Skeletal muscle satellite cell (primary cell): ENCODE measurements around the gene ADAMTS13.

ENCODE experiments used
- H3K27me3 ChIP-seq: 2 replicates; pipeline ENCODE4 v1.7.0; 2013; ENCODE audit warnings: low read length; ENCODE audit not compliant: control insufficient read depth, insufficient read depth
- H3K36me3 ChIP-seq: 2 replicates; pipeline ENCODE4 v1.7.0; 2013; ENCODE audit warnings: mild to moderate bottlenecking, control low read depth, low read length; ENCODE audit not compliant: insufficient read depth
- H3K4me1 ChIP-seq: 2 replicates; pipeline ENCODE4 v1.7.0; 2013; ENCODE audit warnings: low read length; ENCODE audit not compliant: control insufficient read depth, insufficient read depth
- H3K4me2 ChIP-seq: 2 replicates; pipeline ENCODE4 v1.7.0; 2013; ENCODE audit warnings: mild to moderate bottlenecking, low read length
- H3K4me3 ChIP-seq: 2 replicates; pipeline ENCODE4 v1.7.0; 2013; ENCODE audit warnings: low read length
- H3K9ac ChIP-seq: 2 replicates; pipeline ENCODE4 v1.7.0; 2013; ENCODE audit warnings: mild to moderate bottlenecking, low read depth, low read length, moderate library complexity
- H3K9me3 ChIP-seq: replicated peaks from 2 replicates; pipeline ENCODE4 v1.7.0; 2013; ENCODE audit warnings: mild to moderate bottlenecking, control low read depth, low read length

ADAMTS13 gene

GRCh38 chr9:133394687-133395271, 27.4 kb upstream of the ADAMTS13 start:
- no peak overlapping the region for H3K4me3 ChIP-seq
- no peaks in the 10 kb centered on the region for H3K4me1 ChIP-seq
- no peak overlapping the region for H3K4me2 ChIP-seq
- no peaks in the 10 kb centered on the region for H3K36me3 ChIP-seq
- H3K9me3 ChIP-seq, result no peaks in the 10 kb centered on the region
- H3K27me3 ChIP-seq, result peaks cover 46% of the 10 kb centered on the region
- no peak overlapping the region for H3K9ac ChIP-seq

- no peaks in the 10 kb centered on the region for H3K9me3 ChIP-seq
- H3K4me1 ChIP-seq, result no peaks in the 10 kb centered on the region
- H3K27me3 ChIP-seq, result peaks cover 46% of the 10 kb centered on the region
- H3K4me2 ChIP-seq, result no peak overlapping the region
- H3K9ac ChIP-seq, result no peak overlapping the region
- H3K36me3 ChIP-seq, result no peaks in the 10 kb centered on the region
- no peak overlapping the region for H3K4me3 ChIP-seq
Measured at GRCh38 chr9:133396952-133397351, 25.2 kb upstream of the ADAMTS13 start.

- H3K9me3 ChIP-seq, result no peaks in the 10 kb centered on the region
- H3K27me3 ChIP-seq, result peaks cover 46% of the 10 kb centered on the region
- H3K4me1 ChIP-seq, result no peaks in the 10 kb centered on the region
- no peak overlapping the region for H3K4me2 ChIP-seq
- H3K9ac ChIP-seq, result no peak overlapping the region
- no peak overlapping the region for H3K4me3 ChIP-seq
- no peaks in the 10 kb centered on the region for H3K36me3 ChIP-seq
Measured at GRCh38 chr9:133397370-133397769, 24.8 kb upstream of the ADAMTS13 start.

GRCh38 chr9:133397895-133398294, 24.3 kb upstream of the ADAMTS13 start:
- no peak overlapping the region for H3K4me3 ChIP-seq
- H3K9ac ChIP-seq, result no peak overlapping the region
- no peaks in the 10 kb centered on the region for H3K36me3 ChIP-seq
- H3K4me2 ChIP-seq, result no peak overlapping the region
- no peaks in the 10 kb centered on the region for H3K4me1 ChIP-seq
- H3K27me3 ChIP-seq, result peaks cover 46% of the 10 kb centered on the region
- no peaks in the 10 kb centered on the region for H3K9me3 ChIP-seq

GRCh38 chr9:133400292-133400691, 21.9 kb upstream of the ADAMTS13 start:
- peaks cover 8% of the 10 kb centered on the region for H3K36me3 ChIP-seq
- H3K4me2 ChIP-seq, result no peak overlapping the region
- H3K9ac ChIP-seq, result no peak overlapping the region
- H3K4me3 ChIP-seq, result no peak overlapping the region
- H3K27me3 ChIP-seq, result peaks cover 30% of the 10 kb centered on the region
- H3K4me1 ChIP-seq, result no peaks in the 10 kb centered on the region
- no peaks in the 10 kb centered on the region for H3K9me3 ChIP-seq

- H3K4me2 ChIP-seq, result no peak overlapping the region
- H3K9me3 ChIP-seq, result no peaks in the 10 kb centered on the region
- peaks cover 21% of the 10 kb centered on the region for H3K36me3 ChIP-seq
- peaks cover 7% of the 10 kb centered on the region for H3K4me1 ChIP-seq
- H3K9ac ChIP-seq, result no peak overlapping the region
- peaks cover 19% of the 10 kb centered on the region for H3K27me3 ChIP-seq
- H3K4me3 ChIP-seq, result no peak overlapping the region
Measured at GRCh38 chr9:133401588-133401987, 20.6 kb upstream of the ADAMTS13 start.

GRCh38 chr9:133402689-133403088, 19.5 kb upstream of the ADAMTS13 start:
- no peaks in the 10 kb centered on the region for H3K9me3 ChIP-seq
- H3K4me2 ChIP-seq, result no peak overlapping the region
- H3K4me3 ChIP-seq, result no peak overlapping the region
- peaks cover 9% of the 10 kb centered on the region for H3K27me3 ChIP-seq
- no peak overlapping the region for H3K9ac ChIP-seq
- H3K36me3 ChIP-seq, result peaks cover 31% of the 10 kb centered on the region
- H3K4me1 ChIP-seq, result peaks cover 7% of the 10 kb centered on the region

- Histone ChIP-seq H3K4me1 (peaks cover 7% of the 10 kb centered on the region), H3K9ac (no peak overlapping the region), H3K9me3 (no peaks in the 10 kb centered on the region), H3K4me2 (no peak overlapping the region), H3K27me3 (no peaks in the 10 kb centered on the region), H3K4me3 (no peak overlapping the region), H3K36me3 (peaks cover 39% of the 10 kb centered on the region)
Measured at GRCh38 chr9:133403766-133404453, 18.3 kb upstream of the ADAMTS13 start.

GRCh38 chr9:133404454-133405002, 17.6 kb upstream of the ADAMTS13 start:
- H3K4me3 ChIP-seq, result no peak overlapping the region
- H3K36me3 ChIP-seq, result peaks cover 44% of the 10 kb centered on the region
- no peaks in the 10 kb centered on the region for H3K27me3 ChIP-seq
- H3K9me3 ChIP-seq, result no peaks in the 10 kb centered on the region
- no peak overlapping the region for H3K4me2 ChIP-seq
- H3K9ac ChIP-seq, result no peak overlapping the region
- H3K4me1 ChIP-seq, result peaks cover 7% of the 10 kb centered on the region

- Histone ChIP-seq H3K36me3 (peaks cover 55% of the 10 kb centered on the region), H3K9me3 (no peaks in the 10 kb centered on the region), H3K9ac (no peak overlapping the region), H3K4me3 (no peak overlapping the region), H3K4me1 (peaks cover 7% of the 10 kb centered on the region), H3K27me3 (no peaks in the 10 kb centered on the region), H3K4me2 (no peak overlapping the region)
Measured at GRCh38 chr9:133405508-133406438, 16.4 kb upstream of the ADAMTS13 start.
